Transverse colon (tissue), 4 donors: ENCODE results near the gene IFITM5. TPM values are rescaled to one million over a fixed set of nuclear protein-coding genes. Genes with fewer than 3 reads are reported as not detected.

Experiments used
- DNase-seq: peaks from one replicate; pipeline ENCODE4 v3.0.0-alpha.2; 2019
- H3K27ac ChIP-seq, 4 donors: fragments of 200-600 bp; sonication (generic); 2 replicates each; pipeline ENCODE4 v1.5.1; 2016 to 2018; ENCODE audit warnings: inconsistent platforms in 4 of 4
- H3K27me3 ChIP-seq: fragments of 200-600 bp; sonication (generic); 2 replicates; pipeline ENCODE4 v1.5.1; 2017; ENCODE audit warnings: inconsistent platforms
- H3K36me3 ChIP-seq, 4 donors: fragments of 200-600 bp; sonication (generic); 2 replicates each; pipeline ENCODE4 v1.5.1; 2017 to 2019; ENCODE audit warnings: inconsistent platforms in 4 of 4
- H3K4me1 ChIP-seq, 4 donors: fragments of 200-600 bp; sonication (generic); 2 replicates each; pipeline ENCODE4 v1.5.1; 2017 to 2020; ENCODE audit warnings: inconsistent platforms in 4 of 4
- H3K4me3 ChIP-seq, 4 donors: fragments of 200-600 bp; sonication (generic); 1 replicate in 1 of 4; 2 replicates in 3 of 4; pipeline versions ENCODE4 v1.5.1 to v1.6.1; 2017 to 2019; ENCODE audit warnings: inconsistent platforms in 4 of 4
- H3K9me3 ChIP-seq, 2 donors: fragments of 200-600 bp; sonication (generic); 2 replicates each; pipeline ENCODE4 v1.5.1; 2017 to 2019; ENCODE audit warnings: inconsistent platforms in 2 of 2
- CTCF ChIP-seq, 5 experiments: fragments of 200-600 bp in 3 of 5; fragments of 450-650 bp in 2 of 5; sonication (generic) in 3 of 5; IDR thresholded peaks; 1 replicate in 2 of 5; 2 replicates in 3 of 5; pipeline ENCODE4 v1.5.1; 2016 to 2017; ENCODE audit warnings: antibody characterized with exemption in 5 of 5, inconsistent platforms in 3 of 5, mild to moderate bottlenecking in 2 of 5, moderate library complexity in 1 of 5
- EP300 ChIP-seq: sonication (generic); formaldehyde crosslinking; IDR thresholded peaks from one replicate; pipeline ENCODE4 v1.6.1; 2017; ENCODE audit warnings: antibody characterized with exemption, low read depth
- POLR2A ChIP-seq: fragments of 450-650 bp; IDR thresholded peaks from one replicate; pipeline ENCODE4 v1.6.1; 2016; ENCODE audit warnings: antibody characterized with exemption, mild to moderate bottlenecking, moderate library complexity
- POLR2AphosphoS5 ChIP-seq, 3 donors: sonication (generic); formaldehyde crosslinking; IDR thresholded peaks; one replicate each; pipeline ENCODE4 v1.6.1; 2016; ENCODE audit warnings: antibody characterized with exemption in 3 of 3
- WGBS, 2 donors: methylation state at CpG; one replicate each; pipeline ENCODE4 v1.1.5; 2018; ENCODE audit warnings: low coverage in 1 of 2; 5-methylcytosine and 5-hydroxymethylcytosine counted together
- in situ Hi-C, 4 donors: fragments of 200-750 bp; cut with MboI; loops; one replicate each; pipeline versions ENCODE4 v1.15.0 to v1.15.1; 2017; ENCODE audit warnings: low sequenced_read_pairs in 3 of 4, low pct_ligation_motif_present in 1 of 4, low pct_unique_long_range_greater_than_20kb in 1 of 4
- intact Hi-C: fragments of 100-400 bp; cut with DNase I; formaldehyde crosslinking; loops from one replicate; pipeline ENCODE4 v1.15.1; 2023; ENCODE audit warnings: low total_unique reads
- total RNA-seq, 4 donors: library from RNA; depleted of rRNA; stranded (reverse); fragments of >200 nt; gene quantifications; one replicate each; pipeline ENCODE4 v1.1.0, GENCODE V29; 2016

Gene IFITM5
- total RNA-seq, 4 donors from 2014 or later: not detected

GRCh38 chr11:294780-295179, 4.5 kb downstream of the IFITM5 start:
- Histone ChIP-seq H3K36me3 (no peaks in the 10 kb centered on the region), H3K27ac (no peak overlapping the region), H3K4me3 (no peak overlapping the region), H3K27me3 (peaks cover 22% of the 10 kb centered on the region), H3K9me3 (no peaks in the 10 kb centered on the region), H3K4me1 (peaks cover 0 to 12% (median 6%) of the 10 kb centered on the region in 4 donors)
- 87% methylated on average over 16 of the region's 16 CpGs; no CpG with 5 or more reads in 1 of the 2 donors for WGBS, 2 donors
- intact Hi-C loops: no loop called here
- TF ChIP-seq EP300: no peak
- TF ChIP-seq POLR2AphosphoS5 (IDR thresholded peaks at IDR 0.05): no peak
- TF ChIP-seq POLR2A: no peak
- in situ Hi-C loops: no loop called here
- DNase-seq: no peak

- H3K4me1 ChIP-seq: peaks cover 0 to 19% (median 12%) of the 10 kb centered on the region in 4 donors
- TF ChIP-seq POLR2A: no peak
- no peak for TF ChIP-seq EP300
- no peak for TF ChIP-seq CTCF (IDR thresholded peaks at IDR 0.05)
- no peak for TF ChIP-seq POLR2AphosphoS5 (IDR thresholded peaks at IDR 0.05)
- H3K9me3 ChIP-seq: no peaks in the 10 kb centered on the region
- in situ Hi-C loops (no loop called here), intact Hi-C loops (no loop called here)
- no peak overlapping the region for H3K4me3 ChIP-seq
- H3K27me3 ChIP-seq: peaks cover 15% of the 10 kb centered on the region
- 89% methylated on average over 19 of the region's 27 CpGs; no CpG with 5 or more reads in 1 of the 2 donors for WGBS, 2 donors
- DNase-seq: no peak
- no peak overlapping the region for H3K27ac ChIP-seq
- no peaks in the 10 kb centered on the region for H3K36me3 ChIP-seq
Observed at GRCh38 chr11:293852-294661, 5.3 kb downstream of the IFITM5 start.

- H3K27me3 ChIP-seq: peaks cover 9% of the 10 kb centered on the region
- no peaks in the 10 kb centered on the region for H3K9me3 ChIP-seq
- intact Hi-C loops: no loop called here
- H3K4me1 ChIP-seq: peaks cover 0 to 23% (median 13%) of the 10 kb centered on the region in 4 donors
- WGBS, 2 donors: 87% methylated on average over 17 of the region's 18 CpGs; no CpG with 5 or more reads in 1 of the 2 donors
- no peak for DNase-seq
- H3K4me3 ChIP-seq: no peak overlapping the region
- in situ Hi-C loops: no loop called here
- no peaks in the 10 kb centered on the region for H3K36me3 ChIP-seq
- H3K27ac ChIP-seq: no peak overlapping the region
- no peak for TF ChIP-seq POLR2A
- TF ChIP-seq CTCF (IDR thresholded peaks at IDR 0.05): no peak
- TF ChIP-seq EP300: no peak
- no peak for TF ChIP-seq POLR2AphosphoS5 (IDR thresholded peaks at IDR 0.05)
Observed at GRCh38 chr11:293271-293851, 6.0 kb downstream of the IFITM5 start.

GRCh38 chr11:292211-293121, 6.9 kb downstream of the IFITM5 start:
- H3K36me3 ChIP-seq: no peaks in the 10 kb centered on the region
- H3K4me1 ChIP-seq: peaks cover 0 to 24% (median 15%) of the 10 kb centered on the region in 4 donors
- in situ Hi-C loops (no loop called here), intact Hi-C loops (no loop called here)
- H3K4me3 ChIP-seq: no peak overlapping the region
- H3K9me3 ChIP-seq: no peaks in the 10 kb centered on the region
- H3K27me3 ChIP-seq: peaks cover 9% of the 10 kb centered on the region
- DNase-seq: no peak
- no peak overlapping the region for H3K27ac ChIP-seq
- WGBS, 2 donors: 87% methylated on average over 17 of the region's 29 CpGs; no CpG with 5 or more reads in 1 of the 2 donors
- no peak for TF ChIP-seq POLR2AphosphoS5 (IDR thresholded peaks at IDR 0.05)
